GM23248 (cell line): ENCODE results near the gene PCSK2. TPM values are rescaled to one million over a fixed set of nuclear protein-coding genes. Genes with fewer than 3 reads are reported as not detected.

Source experiments
- DNase-seq: peaks from one replicate; pipeline ENCODE4 v3.0.0-alpha.2; 2015
- H2AFZ ChIP-seq: fragments of 200-600 bp; sonication (generic); 2 replicates; pipeline ENCODE4 v1.6.1; 2016; ENCODE audit warnings: antibody characterized with exemption
- H3F3A ChIP-seq: fragments of 200-600 bp; sonication (generic); 2 replicates; pipeline ENCODE4 v1.6.1; 2016; ENCODE audit warnings: mild to moderate bottlenecking, antibody characterized with exemption, mixed run types; ENCODE audit not compliant: insufficient read depth
- H3K27ac ChIP-seq: fragments of 200-600 bp; sonication (generic); 2 replicates; pipeline ENCODE4 v1.5.1; 2016; ENCODE audit warnings: mild to moderate bottlenecking
- H3K27me3 ChIP-seq: fragments of 200-600 bp; sonication (generic); replicated peaks from 2 replicates; pipeline ENCODE4 v1.6.1; 2016; ENCODE audit warnings: mild to moderate bottlenecking; ENCODE audit not compliant: insufficient read depth
- H3K36me3 ChIP-seq: fragments of 200-600 bp; sonication (generic); 2 replicates; pipeline ENCODE4 v1.6.1; 2016; ENCODE audit warnings: low read depth, mild to moderate bottlenecking
- H3K4me1 ChIP-seq: fragments of 200-600 bp; sonication (generic); 2 replicates; pipeline ENCODE4 v1.6.1; 2016; ENCODE audit warnings: mild to moderate bottlenecking; ENCODE audit not compliant: insufficient read depth
- H3K4me2 ChIP-seq: fragments of 200-600 bp; sonication (generic); one replicate; pipeline ENCODE4 v1.6.1; 2016; ENCODE audit warnings: mild to moderate bottlenecking; ENCODE audit not compliant: unreplicated experiment
- H3K4me3 ChIP-seq: fragments of 200-600 bp; sonication (generic); 2 replicates; pipeline ENCODE4 v1.5.1; 2016; ENCODE audit warnings: mild to moderate bottlenecking
- H3K79me2 ChIP-seq: fragments of 200-600 bp; sonication (generic); 2 replicates; pipeline ENCODE4 v1.6.1; 2016; ENCODE audit warnings: mild to moderate bottlenecking; ENCODE audit not compliant: insufficient read depth
- H3K9ac ChIP-seq: fragments of 200-600 bp; sonication (generic); 2 replicates; pipeline ENCODE4 v1.6.1; 2016; ENCODE audit warnings: mild to moderate bottlenecking
- H3K9me2 ChIP-seq: fragments of 200-600 bp; sonication (generic); 2 replicates; pipeline ENCODE4 v1.6.1; 2016; ENCODE audit warnings: mixed run types, mild to moderate bottlenecking, moderate library complexity; ENCODE audit not compliant: insufficient read depth
- H3K9me3 ChIP-seq: fragments of 200-600 bp; sonication (generic); one replicate; pipeline ENCODE4 v1.6.1; 2017; ENCODE audit warnings: low read depth
- H4K20me1 ChIP-seq: fragments of 200-600 bp; sonication (generic); 2 replicates; pipeline ENCODE4 v1.6.0; 2016; ENCODE audit not compliant: insufficient read depth
- EZH2 ChIP-seq: fragments of 200-600 bp; sonication (generic); IDR thresholded peaks from 2 replicates; pipeline ENCODE4 v1.6.1; 2018; ENCODE audit warnings: antibody characterized with exemption, mild to moderate bottlenecking; ENCODE audit not compliant: insufficient read depth, poor library complexity, severe bottlenecking
- EZH2phosphoT487 ChIP-seq: fragments of 200-600 bp; sonication (generic); IDR thresholded peaks from 2 replicates; pipeline ENCODE4 v1.6.1; 2018; ENCODE audit warnings: antibody characterized with exemption, moderate library complexity, mild to moderate bottlenecking, low read depth; ENCODE audit not compliant: insufficient read depth
- WGBS, 2 experiments: methylation state at CpG; one replicate each; pipeline ENCODE4 v1.1.6; 2015 to 2017; ENCODE audit warnings: low lambda C conversion rate in 2 of 2, low coverage in 1 of 2; ENCODE audit errors: missing lambda C conversion rate in 2 of 2; 5-methylcytosine and 5-hydroxymethylcytosine counted together
- in situ Hi-C: fragments of 300-500 bp; cut with MboI; formaldehyde crosslinking; loops from 2 replicates; pipeline ENCODE4 v1.15.0; 2020
- polyA plus RNA-seq: library from polyadenylated mRNA; unstranded; fragments of >200 nt; fragmentation: Nextera tagmentation; extraction: Ambion mirVana; gene quantifications from 2 replicates; pipeline ENCODE4 v1.2.1, GENCODE V29; 2016
- total RNA-seq: library from RNA; depleted of rRNA; stranded (reverse); fragments of >200 nt; shearing (Covaris generic); gene quantifications from 2 replicates; pipeline ENCODE4 v1.2.3, GENCODE V29; 2014

The PCSK2 gene
- total and polyA plus RNA-seq, 2 experiments from 2014 or later, result not detected

DNA sequence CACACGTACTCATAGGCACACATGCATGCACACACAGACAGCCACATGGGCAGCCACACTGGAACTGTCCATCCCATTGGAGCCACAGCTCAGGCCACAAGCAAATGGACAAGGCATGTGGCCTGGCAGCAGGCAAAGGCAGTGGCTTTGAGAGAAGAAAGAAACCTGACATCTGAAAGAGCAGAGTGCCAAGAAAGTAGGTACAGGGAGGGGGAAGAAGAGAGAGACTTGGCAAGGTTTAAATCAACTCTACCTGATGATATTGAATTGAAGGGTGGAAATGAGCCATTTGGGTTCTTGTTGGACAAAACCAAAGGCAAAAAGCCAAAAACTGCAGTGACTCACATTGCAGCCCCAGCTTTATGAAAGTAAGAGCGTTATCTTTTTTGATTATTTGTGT, 142.7 kb downstream of the PCSK2 start:
- no peaks in the 10 kb centered on the region for H4K20me1 ChIP-seq
- 0 out of 2 replicates have a peak, but pooled peaks cover 9% of the 10 kb centered on the region for H3K27me3 ChIP-seq
- no peaks in the 10 kb centered on the region for H3K9me3 ChIP-seq
- 39 to 53% methylated on average over 2 of the region's 2 CpGs for WGBS, 2 experiments
- in situ Hi-C loops, result no loop called here
- H2AFZ ChIP-seq, result no peak overlapping the region
- no peak overlapping the region for H3K4me3 ChIP-seq
- no peaks in the 10 kb centered on the region for H3F3A ChIP-seq
- H3K4me1 ChIP-seq, result no peaks in the 10 kb centered on the region
- H3K79me2 ChIP-seq, result no peaks in the 10 kb centered on the region
- H3K27ac ChIP-seq, result no peak overlapping the region
- H3K9me2 ChIP-seq, result no peaks in the 10 kb centered on the region
- H3K36me3 ChIP-seq, result no peaks in the 10 kb centered on the region
- no peak for DNase-seq
- H3K4me2 ChIP-seq, result no peak overlapping the region
- no peak for TF ChIP-seq EZH2phosphoT487
- TF ChIP-seq EZH2, result no peak
- H3K9ac ChIP-seq, result no peak overlapping the region

- no peak for DNase-seq
- H3K4me2 ChIP-seq, result no peak overlapping the region
- 12 to 18% methylated on average over 6 of the region's 6 CpGs for WGBS, 2 experiments
- H3K79me2 ChIP-seq, result no peaks in the 10 kb centered on the region
- in situ Hi-C loops, result no loop called here
- no peaks in the 10 kb centered on the region for H3K9me2 ChIP-seq
- no peak overlapping the region for H3K9ac ChIP-seq
- 0 out of 2 replicates have a peak, but pooled peaks cover 4% of the 10 kb centered on the region for H3K27me3 ChIP-seq
- no peaks in the 10 kb centered on the region for H3F3A ChIP-seq
- H3K4me1 ChIP-seq, result no peaks in the 10 kb centered on the region
- H3K36me3 ChIP-seq, result no peaks in the 10 kb centered on the region
- H4K20me1 ChIP-seq, result no peaks in the 10 kb centered on the region
- no peaks in the 10 kb centered on the region for H3K9me3 ChIP-seq
- no peak overlapping the region for H3K4me3 ChIP-seq
- no peak for TF ChIP-seq EZH2phosphoT487
- TF ChIP-seq EZH2, result no peak
- no peak overlapping the region for H3K27ac ChIP-seq
- no peak overlapping the region for H2AFZ ChIP-seq
Measured at GRCh38 chr20:17372806-17373440, 146.1 kb downstream of the PCSK2 start.

- H3K9ac ChIP-seq, result no peak overlapping the region
- H3F3A ChIP-seq, result no peaks in the 10 kb centered on the region
- TF ChIP-seq EZH2 (no peak), EZH2phosphoT487 (no peak)
- no peak overlapping the region for H3K4me3 ChIP-seq
- H3K4me1 ChIP-seq, result no peaks in the 10 kb centered on the region
- no peaks in the 10 kb centered on the region for H3K27me3 ChIP-seq
- no peak overlapping the region for H2AFZ ChIP-seq
- in situ Hi-C loops, result no loop called here
- no peak overlapping the region for H3K4me2 ChIP-seq
- no peak overlapping the region for H3K27ac ChIP-seq
- no peaks in the 10 kb centered on the region for H3K9me2 ChIP-seq
- no peaks in the 10 kb centered on the region for H3K79me2 ChIP-seq
- H4K20me1 ChIP-seq, result no peaks in the 10 kb centered on the region
- no peak for DNase-seq
- WGBS, 2 experiments, result 39 to 45% methylated on average over 5 of the region's 5 CpGs
- H3K9me3 ChIP-seq, result no peaks in the 10 kb centered on the region
- no peaks in the 10 kb centered on the region for H3K36me3 ChIP-seq
Measured at GRCh38 chr20:17374086-17374485, 147.2 kb downstream of the PCSK2 start.

DNA sequence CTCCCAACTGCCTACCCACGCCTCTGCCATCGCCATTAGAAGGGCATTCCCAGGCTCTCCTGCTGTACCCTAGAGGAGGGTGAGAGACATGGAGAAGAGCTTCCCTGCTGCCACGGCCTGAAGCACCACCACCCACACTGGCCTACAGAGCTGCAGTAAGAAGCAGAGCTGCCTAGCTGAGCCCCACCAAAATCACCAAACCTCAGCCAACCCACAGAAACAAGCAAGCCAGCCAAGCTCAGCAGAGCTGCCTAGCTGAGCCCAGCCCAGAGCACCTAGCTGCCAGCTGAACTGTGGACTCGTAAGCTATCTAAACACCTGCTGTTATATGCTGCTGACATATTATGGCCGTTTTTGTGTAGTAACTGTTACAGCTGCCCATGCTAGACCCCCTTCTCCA, 149.2 kb downstream of the PCSK2 start:
- Histone ChIP-seq H3K36me3 (no peaks in the 10 kb centered on the region), H3K4me1 (no peaks in the 10 kb centered on the region), H2AFZ (no peak overlapping the region), H3K4me2 (no peak overlapping the region), H4K20me1 (no peaks in the 10 kb centered on the region), H3F3A (no peaks in the 10 kb centered on the region), H3K4me3 (no peak overlapping the region), H3K27ac (no peak overlapping the region), H3K79me2 (no peaks in the 10 kb centered on the region), H3K27me3 (no peaks in the 10 kb centered on the region), H3K9me2 (no peaks in the 10 kb centered on the region), H3K9me3 (no peaks in the 10 kb centered on the region), H3K9ac (no peak overlapping the region)
- 28 to 30% methylated on average over 5 of the region's 5 CpGs for WGBS, 2 experiments
- DNase-seq, result no peak
- TF ChIP-seq EZH2 (no peak), EZH2phosphoT487 (no peak)
- in situ Hi-C loops, result no loop called here

DNA sequence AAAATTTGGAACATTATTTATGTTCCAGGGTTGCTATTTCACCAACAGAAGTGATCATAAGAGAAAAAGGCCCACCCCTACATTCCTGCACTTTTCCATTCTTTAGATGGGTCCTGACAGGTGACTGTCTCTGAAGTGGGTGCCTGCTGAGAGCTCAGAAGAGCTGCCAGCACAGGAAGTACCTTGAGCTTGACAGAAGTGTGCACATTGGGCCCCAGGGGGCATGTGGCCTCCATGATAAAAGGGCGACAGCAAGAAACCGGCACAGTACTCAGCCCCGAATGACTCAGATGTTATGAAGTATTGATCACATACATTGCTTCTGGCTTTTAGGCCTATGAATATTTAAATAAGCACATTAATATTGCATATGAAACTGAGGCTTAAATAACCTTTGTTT, 150.4 kb downstream of the PCSK2 start:
- Histone ChIP-seq H3K4me3 (no peak overlapping the region), H3K27ac (no peak overlapping the region), H2AFZ (no peak overlapping the region), H3K9me2 (no peaks in the 10 kb centered on the region), H3K27me3 (no peaks in the 10 kb centered on the region), H3K79me2 (no peaks in the 10 kb centered on the region), H3F3A (no peaks in the 10 kb centered on the region), H4K20me1 (no peaks in the 10 kb centered on the region), H3K9ac (no peak overlapping the region), H3K9me3 (no peaks in the 10 kb centered on the region), H3K36me3 (no peaks in the 10 kb centered on the region), H3K4me2 (no peak overlapping the region), H3K4me1 (no peaks in the 10 kb centered on the region)
- no peak for DNase-seq
- TF ChIP-seq EZH2phosphoT487, result no peak
- no peak for TF ChIP-seq EZH2
- 43 to 60% methylated on average over 3 of the region's 3 CpGs for WGBS, 2 experiments
- in situ Hi-C loops, result no loop called here
